GM12875 (cell line): ENCODE data around the gene GPR84.

Experiments
- H3K4me3 ChIP-seq: one replicate; pipeline ENCODE4 v1.5.1; 2011; ENCODE audit warnings: low read depth, low read length, control low read depth
- TF ChIP-seq, protein P1 (sequence below): IDR thresholded peaks from 2 replicates; pipeline ENCODE4 v1.5.1; 2011; ENCODE audit warnings: low read depth, mild to moderate bottlenecking, control low read depth, inconsistent platforms, low read length, moderate library complexity, borderline replicate concordance; ENCODE audit not compliant: insufficient read depth

Gene GPR84

GRCh38 chr12:54321363-54321762 lies 42.9 kb downstream of the GPR84 start:
- H3K4me3 ChIP-seq: no peak overlapping the region
- TF ChIP-seq, protein P1, sequence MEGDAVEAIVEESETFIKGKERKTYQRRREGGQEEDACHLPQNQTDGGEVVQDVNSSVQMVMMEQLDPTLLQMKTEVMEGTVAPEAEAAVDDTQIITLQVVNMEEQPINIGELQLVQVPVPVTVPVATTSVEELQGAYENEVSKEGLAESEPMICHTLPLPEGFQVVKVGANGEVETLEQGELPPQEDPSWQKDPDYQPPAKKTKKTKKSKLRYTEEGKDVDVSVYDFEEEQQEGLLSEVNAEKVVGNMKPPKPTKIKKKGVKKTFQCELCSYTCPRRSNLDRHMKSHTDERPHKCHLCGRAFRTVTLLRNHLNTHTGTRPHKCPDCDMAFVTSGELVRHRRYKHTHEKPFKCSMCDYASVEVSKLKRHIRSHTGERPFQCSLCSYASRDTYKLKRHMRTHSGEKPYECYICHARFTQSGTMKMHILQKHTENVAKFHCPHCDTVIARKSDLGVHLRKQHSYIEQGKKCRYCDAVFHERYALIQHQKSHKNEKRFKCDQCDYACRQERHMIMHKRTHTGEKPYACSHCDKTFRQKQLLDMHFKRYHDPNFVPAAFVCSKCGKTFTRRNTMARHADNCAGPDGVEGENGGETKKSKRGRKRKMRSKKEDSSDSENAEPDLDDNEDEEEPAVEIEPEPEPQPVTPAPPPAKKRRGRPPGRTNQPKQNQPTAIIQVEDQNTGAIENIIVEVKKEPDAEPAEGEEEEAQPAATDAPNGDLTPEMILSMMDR: no peak
